ENCODE results near the gene SLC43A3.

The SLC43A3 gene

DNA sequence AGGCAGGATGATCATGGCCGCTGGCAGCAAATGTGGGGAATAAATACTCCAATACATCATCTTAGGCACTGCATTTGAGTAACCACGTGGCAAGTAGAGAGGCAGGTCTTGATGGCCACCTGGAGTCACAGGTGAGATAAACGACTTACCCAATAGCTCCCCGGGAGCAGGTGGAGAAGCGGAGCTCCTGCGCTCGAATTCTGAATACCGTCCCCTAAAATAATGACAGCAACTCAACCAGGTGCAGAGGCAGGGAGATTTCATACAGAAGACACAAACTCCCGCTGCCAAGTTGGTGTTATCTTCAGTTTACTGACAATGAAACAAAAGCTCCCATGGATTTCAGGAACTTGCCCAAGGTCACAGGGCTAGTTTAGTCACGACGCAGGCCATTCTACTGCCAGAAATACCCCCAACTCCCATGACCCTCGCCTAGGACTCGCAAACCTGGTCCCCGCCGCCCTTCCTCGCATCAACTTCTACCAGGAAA, 437 bp downstream of the SLC43A3 start:
- peak in 2 of 3 experiments; percentile 53 to 69 for DNase-seq

DNA sequence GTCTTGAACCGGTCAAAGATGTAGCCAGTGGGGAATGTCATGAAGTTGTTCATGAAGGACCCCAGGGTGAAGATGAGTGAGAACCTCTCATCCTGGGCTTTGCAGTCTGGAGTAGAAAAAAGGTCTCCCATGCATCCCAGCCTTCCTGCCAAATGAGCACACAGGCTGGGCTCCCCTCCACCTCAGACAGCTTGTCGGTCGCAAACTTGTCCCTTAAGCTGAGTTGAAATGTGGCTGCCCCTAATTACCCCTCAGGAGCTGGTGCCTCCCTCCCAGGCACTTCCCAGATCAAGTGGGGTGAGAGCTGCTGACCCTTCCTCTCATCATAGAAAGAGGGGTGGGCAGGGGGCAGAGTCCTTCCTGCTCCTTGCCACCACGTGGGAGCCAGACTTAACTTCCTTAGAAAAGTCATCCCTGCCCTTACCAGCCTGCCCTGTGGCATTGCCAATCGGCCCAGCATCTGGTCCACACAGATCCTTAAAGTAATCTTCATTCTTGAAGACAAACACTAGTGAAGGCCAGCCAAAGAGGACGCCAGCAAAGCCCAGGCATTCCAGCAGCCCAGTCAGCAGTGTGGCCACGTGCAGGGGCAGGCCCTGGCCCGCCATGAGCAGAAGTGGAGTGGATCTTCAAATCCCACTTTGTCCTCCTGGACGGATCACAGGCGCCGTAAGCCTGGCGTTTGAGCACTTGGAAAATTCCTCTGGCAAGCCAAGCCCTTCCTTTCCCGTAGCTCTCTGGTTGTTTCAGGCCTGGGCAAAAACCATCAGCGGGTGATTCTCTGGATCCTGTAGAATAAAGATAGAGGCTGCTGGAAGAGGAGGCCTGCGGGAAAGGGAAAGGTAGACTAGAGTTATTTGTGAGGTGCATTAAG, 1.1 kb downstream of the SLC43A3 start:
- no peak for DNase-seq

DNA sequence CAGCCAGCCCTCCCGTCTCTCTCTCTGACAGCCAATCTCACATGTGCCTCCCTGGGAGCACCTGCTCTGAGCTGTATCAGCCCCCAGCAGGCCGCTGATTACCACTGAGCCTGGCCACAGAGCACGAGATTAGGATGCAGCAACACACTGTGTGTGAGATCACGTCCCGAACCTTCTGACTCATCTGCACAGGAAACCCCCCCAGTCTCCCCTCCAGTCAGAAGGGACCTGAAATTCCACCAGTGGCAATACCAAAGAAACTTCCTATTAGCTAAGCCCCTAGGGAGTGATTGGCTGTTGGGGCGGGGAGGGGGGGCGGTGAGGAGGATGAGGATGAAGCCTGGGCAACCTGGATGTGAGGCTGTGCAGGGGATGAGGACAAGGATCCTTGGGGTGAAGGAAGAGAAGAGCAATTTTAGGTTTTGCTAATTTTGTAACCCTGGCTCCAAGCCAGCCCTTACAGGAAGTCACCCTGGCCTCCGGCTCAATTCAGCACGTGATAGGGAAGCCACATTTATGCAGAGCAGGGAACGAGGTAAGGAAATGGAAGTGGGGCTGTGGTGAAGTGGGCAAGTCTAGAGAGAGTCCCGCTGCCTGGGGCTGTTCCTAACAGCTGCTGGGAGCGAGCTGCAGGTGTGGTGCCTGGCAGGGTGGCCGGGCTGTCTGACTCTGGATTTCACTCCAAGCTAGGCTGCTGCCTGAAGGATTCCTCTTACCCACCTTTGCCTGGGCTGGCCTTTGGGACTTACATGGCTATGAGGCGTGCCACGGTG, 1.9 kb downstream of the SLC43A3 start:
- DNase-seq: peak in 2 of 3 experiments; percentile 50 to 73

DNA sequence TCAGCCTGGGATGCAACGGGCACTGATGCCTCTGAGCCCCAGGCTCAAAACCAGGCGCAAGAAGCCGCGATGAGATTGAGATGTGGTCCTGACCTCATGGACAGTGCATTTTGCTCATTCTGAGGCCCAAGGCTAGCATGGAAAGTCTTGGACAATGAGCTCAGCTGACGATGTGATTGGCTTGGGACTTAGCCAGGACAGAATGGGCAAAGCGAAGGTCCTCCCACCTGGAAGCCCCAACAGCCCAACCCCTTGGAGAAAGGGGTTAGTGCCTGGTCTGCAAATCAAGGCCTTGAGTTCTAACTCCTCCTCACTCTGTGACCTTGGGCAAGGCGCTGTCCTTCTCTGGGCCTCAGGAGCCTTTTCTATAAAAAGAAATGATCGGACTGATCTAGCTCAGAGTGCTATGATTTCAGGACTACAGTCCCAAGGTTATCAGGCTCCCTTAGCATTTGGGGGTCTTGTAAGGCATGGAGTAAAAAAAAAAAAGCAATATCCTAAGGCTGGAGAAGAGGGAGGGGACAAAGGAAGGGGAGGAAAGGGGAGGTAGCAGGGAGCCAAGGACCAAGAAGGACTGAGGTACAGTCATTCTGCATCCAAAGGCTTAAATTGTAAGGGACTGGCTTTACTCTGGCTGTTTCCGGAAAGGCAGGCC, 2.7 kb downstream of the SLC43A3 start:
- no peak for DNase-seq

DNA sequence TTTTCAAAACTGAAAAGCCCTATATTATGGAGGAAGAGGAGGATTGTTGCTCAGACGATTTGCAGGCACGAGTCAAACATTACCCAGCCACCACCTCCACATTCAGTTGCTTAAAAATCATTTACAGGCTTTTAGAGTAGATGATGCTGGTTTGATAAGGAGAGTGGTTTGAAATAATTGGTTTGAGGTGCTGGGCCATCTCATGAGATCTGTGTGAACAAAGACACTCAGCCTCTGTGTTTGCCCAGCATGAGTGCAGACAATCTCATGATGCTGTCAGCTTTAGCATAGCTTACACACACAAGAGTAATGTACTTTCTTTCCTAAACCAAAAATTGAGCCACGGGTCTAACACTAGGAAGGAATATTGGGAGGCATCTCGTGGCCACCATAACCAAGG, 4.3 kb downstream of the SLC43A3 start:
- DNase-seq: peak in 1 of 3 experiments; percentile 6

DNA sequence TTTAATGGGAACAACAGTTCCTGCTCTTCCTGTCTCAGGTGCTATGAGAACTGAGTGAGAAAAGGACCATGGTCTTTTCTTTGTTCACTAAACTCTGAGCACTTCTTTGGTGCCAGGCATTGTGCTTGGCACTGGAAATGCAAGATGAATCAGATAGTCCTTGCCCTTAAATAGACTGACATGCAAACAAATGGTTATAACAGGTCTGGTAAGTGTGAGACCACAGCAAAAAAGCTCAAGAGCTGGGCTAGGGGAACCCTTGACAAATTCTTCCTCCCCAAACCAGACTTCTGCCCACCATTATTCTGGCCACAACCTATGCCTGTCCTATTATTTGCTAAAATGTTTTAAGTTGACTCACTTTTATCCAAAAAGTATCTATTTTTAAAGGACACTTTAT, 5.1 kb downstream of the SLC43A3 start:
- DNase-seq: no peak

DNA sequence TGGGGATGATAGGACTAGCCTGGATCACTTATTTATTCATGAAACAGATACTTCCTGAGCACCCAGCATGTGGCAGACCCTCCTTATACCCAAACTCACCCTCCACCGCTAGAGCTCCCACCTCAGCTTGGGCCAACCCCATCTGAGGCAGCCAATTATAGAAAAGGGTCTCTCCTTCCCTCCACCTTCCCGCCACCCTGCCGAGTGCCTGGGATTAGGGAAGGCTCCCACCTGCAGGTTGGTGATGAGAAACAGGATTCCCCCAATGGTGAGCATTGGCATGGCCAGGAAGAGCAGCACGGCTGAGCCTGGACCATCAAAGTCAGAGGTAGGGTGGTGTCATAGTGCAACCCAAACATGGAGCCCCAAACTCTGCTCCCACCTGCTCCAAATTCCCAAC, 5.9 kb downstream of the SLC43A3 start:
- no peak for DNase-seq

DNA sequence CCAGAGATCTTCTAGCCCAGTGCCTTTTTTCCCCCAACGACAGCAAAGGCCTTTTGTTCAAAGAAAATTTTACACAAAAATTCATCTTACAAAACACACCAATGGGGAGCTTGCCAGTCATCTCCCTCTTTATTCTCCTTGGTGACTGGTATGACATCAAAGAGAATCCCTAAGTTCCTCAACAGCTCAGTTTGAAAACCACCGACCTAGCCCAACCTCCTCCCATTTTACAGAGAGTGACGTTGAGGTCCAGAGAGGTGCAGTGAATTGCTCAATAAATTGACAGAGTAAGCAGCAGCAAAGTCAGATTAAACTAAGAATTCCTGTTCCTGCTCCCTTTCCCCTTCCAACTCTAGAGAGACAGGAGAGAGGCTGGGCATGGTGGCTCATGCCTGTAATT, 7.8 kb downstream of the SLC43A3 start:
- no peak for DNase-seq

DNA sequence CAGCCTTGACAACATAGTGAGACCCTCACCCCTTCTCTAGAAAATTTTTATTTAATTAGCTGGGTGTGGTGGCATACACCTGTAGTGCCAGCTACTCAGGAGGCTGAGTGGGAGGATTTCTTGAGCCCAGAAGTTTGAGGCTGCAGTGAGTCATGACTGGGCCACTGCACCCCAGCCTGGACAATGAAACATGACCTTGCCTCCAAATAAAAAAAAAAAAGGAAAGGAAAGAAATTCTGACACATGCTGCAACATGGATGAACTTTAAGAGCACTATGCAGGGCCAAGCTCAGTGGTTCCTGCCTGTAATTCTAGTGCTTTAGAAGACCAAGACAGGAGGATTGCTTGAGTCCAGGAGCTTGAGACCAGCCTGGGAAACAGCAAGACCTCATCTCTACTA, 8.8 kb downstream of the SLC43A3 start:
- DNase-seq: no peak

DNA sequence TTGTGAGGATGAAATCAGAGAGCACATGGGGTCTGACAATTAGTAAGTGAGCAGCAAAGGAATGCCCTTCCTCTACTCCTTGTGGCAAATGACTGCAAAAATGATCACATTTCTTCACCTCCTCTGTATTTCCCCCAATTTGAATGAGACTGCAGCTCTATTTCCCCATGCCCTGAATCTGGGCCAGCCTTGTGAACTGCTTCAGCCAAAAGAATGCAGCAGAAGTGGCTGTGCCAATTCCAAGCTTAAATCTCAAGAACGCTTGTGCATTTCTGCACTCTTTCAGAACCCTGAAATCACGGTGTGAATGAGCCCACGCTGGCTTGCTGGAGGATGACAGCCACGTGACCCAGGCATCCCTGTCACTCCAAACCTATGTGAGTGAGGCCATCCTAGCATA, 9.9 kb downstream of the SLC43A3 start:
- no peak for DNase-seq

DNA sequence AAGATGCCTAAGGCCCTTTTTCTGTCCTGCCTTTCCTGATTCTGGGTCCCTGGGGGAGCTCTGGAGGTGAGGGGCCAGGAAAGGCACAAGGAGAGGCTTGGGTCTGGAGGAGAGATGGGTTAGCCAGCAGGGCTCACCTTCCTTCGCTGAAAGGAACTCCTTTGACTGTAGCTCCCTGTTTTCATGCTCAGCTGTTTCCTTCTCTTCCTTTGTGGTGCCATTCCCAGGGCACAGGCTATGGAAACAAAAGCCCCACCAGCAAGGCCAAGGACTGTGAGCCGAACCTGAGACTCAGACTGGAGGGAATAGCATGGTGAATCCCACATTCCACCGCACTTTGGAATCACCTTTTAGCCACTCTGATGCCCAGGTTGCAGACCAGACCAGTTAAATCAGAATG, 10.5 kb downstream of the SLC43A3 start:
- DNase-seq: no peak

DNA sequence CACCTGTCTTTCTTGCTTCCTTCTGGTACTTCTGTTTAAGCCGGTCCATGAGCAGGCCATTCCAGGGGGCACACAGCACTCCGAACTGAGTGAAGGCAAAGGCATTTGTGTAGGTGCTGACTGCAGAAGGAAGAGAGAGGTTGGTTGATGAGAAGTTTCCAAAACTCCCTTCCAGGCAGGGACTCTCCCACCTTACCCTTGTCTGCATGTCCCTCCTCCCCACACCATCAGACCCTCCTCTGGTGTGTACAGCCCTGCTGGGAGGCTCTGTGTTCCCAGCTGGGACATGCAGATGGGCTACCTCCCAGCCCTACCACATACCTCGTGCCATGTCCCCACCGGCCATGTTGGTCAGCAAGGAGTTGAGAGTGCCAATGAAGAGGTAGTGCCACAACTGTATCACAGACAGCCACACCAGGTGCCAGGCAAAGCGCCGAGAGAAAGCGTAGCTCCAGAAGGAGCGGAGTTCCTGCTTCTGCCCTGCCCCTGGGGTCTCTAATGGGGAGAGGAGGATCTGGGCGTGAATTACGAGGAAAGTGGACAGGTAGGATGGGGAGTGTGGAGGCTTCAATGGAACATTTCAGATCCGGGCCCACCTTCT, 12.2 kb downstream of the SLC43A3 start:
- DNase-seq: no peak

DNA sequence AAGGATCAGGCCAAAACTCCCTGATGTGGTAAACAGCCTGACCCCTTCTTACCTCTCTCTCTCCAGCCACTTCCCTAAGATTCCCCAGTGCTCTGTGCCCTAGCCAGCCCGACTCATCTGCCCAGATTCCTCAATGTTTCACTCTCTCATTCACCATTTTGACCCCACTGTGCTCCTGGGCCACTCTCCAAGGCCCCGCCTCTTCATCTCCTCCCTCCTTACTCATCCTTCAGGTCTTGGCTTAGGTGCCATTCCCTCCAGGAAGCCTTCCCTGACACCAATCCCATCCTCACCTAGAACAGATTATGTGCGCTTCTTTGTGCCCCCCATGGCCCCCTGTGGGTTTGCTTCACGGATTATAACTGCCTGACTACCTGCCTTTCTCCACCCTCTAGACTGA, 13.2 kb downstream of the SLC43A3 start:
- DNase-seq: no peak

DNA sequence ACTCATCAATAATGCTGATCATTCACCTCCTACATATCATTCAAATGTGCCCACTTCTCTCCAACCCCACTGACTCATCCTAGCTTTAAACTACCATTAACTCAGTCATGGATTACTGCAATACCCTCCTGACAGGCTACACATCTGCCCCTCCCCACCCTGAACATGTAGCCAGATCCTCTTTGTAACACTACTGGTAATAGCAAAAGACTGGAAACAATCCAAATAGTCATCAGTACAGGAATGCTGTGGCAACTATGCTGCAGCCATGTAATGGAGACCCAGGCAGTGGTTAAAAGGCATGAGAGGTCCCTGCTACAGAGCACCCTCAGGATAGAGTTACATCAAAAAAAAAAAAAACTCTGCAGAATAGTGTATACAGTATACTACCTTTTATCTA, 16.6 kb downstream of the SLC43A3 start:
- no peak for DNase-seq

DNA sequence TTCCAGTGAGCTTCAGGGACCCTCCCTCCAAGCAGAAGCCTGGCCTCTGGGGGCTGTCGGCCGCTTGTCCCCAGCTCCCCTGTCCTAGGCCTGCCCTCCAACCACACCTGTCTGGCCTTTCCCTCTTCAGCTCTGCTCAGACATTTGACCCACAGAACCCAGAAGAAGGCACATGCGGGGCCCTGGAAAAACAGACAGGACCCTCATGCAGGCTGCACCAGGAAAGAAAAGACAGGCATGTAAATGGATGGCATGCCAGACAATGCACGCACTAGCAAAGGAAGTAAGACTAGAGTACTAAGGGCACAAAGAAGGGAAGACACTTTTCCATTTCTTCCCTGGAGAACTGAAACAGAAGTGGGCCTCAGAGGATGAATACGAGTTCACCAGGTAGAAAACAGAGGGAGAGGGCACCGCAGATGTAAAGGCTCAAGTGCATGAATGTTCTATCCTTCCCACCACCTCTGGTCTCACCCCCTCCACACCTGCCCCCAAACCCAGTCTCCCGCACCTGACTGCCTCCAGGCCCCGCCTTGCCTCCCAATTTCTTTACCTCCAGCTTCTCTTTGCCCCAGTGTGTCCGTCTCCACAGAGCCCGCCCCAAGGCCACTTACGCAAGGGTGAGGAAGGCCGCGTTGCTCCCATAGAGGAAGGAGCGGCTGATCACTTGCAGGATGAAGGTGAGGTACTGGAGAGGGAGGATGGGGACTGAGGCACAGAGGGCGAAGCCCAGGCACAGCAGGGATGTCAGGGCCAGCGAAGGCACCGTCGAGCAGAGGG, 17.4 kb downstream of the SLC43A3 start:
- no peak for DNase-seq

DNA sequence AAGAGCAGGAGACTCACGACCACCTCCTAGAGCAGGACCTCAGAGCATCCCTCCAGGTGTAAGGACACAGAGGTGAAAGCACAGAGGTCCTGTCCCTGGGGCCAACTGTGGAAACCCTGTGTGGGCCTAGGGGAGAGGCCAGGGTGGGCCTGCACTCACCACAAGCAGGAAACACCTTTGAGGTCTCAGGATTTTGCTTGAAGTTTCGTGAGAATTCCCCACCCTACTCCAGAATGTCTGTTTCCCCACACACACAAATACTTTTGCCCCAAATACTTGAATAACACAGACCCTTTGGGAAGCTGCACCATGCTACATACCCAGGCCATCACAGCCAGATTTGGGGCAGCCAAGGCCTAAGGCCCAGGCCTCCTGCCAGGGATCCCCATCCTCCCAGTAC, 18.1 kb downstream of the SLC43A3 start:
- no peak for DNase-seq

DNA sequence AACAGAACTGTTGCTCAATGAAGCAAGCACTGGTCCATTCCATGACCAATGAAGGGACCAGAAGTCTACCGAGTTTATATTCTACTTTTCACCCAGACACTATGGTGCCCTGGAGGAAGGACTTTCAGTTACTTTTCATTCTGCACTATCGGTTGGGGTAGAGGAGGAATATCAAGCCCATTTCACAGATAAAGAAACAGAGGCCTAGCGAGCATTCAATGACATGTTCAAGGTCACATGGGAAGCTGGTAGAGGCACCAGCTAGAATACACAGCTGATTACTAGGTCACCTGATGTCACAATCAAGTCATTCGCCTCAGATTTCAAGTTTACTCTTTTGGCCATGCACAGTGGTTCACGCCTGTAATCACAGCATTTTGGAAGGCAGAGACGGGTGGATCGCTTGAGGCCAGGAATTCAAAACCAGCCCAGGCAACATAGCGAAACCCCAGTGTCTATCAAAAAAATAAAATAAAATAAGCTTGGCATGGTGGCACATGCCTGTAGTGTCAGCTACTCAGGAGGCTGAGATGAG, 18.9 kb downstream of the SLC43A3 start:
- no peak for DNase-seq

DNA sequence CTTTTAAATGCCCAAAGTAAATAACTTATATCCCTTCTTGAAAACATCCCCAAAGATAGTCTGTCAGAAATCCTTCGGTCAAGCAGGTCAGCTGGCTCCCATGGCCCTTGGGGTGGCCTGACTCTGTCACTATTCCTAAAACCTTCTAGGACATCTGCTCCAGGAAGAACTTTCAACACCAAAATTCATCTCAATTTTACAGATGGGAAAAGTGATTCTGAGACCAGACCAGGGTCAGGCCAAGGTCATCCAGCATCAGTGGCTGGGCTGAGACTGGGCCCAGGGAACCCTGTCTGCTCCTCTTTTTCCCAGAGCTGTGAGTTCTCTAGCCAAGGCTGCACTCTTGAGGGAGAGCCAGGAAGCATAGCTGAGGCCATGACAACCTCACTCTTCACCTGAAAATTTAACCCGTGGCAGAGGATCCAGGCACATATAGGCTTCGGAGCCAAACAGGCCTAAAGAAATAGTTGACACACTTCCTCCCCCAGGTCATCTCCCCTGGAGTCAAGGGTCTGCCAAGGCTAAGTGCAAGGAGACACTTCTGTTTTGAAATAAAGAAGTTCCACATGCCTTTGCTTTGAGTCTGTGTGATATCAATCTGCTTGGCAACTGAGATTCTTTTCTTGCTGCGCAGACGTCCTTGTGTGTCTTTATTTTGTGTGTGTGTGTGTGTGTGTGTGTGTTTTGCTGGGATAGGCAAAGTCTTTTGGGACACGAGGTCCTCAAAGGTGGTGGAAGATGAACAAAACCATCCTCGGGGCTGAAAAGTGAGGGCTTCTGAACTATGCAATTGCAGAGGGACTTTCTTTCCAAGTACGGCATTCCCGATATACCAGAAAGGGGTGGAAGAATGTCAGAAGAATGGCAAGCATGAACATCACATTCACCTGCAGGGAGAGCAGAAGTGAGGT, 19.7 kb downstream of the SLC43A3 start:
- peak in 1 of 3 experiments; percentile 6 for DNase-seq

DNA sequence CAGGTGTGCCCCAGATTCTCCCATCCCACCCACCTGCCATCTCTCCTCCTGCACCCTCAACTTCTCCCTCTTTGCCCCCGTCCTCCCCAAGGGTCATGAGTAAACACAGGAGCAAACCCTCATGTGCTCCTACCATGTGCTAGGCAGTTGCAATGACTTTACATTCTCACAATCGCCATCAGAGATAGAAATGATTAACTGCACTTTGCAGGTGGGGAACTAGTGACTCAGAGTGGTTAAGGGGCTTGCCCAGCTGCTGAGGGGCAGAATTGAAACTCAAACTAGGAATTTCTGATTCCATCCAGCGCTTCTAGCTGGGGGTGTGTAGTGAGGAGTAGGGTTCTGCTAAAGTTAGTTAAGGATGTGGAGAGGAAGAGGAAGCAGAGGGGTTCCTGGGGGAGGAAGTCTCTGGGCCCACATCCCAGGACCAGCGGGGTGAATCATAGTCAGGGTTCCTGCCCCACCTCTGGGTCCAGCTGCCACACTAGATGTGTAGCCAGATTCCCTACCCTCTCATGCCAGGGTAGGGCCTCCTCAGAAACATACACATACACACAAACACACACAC, 20.5 kb downstream of the SLC43A3 start:
- no peak for DNase-seq

DNA sequence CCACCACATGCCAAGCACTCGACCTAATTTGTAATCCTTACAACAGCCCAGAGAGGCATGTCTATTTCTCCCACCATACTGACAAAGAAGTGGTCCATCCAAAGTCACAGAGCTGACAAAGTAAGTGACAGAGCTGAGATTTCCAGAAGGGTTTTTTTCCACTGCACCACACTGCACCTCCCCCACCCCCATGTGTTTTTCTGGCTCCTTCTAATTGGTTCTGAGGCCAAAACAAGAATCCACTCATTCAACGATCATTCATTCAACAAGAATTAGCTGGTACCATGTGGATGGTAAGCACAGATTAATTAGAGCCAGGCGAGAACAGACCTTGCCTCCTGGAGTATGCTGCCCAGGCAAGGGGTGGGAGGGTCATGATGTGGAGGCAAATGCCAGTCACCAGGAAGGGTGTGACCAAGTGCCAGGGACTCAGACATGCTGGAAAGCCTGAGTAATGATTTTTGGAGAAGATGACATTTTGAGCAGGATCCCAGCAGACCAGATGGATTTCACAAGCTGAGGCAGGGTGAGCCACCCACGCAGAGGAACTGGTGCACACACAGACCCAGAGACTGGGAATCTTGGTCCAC, 21.6 kb downstream of the SLC43A3 start:
- no peak for DNase-seq

Measured in NCI-H1417 (cell line).